Adipocyte (in vitro differentiated cells): ENCODE data around the gene C3orf52.

ENCODE experiments used
- DNase-seq: peaks from one replicate; pipeline ENCODE4 v3.0.0-alpha.2; 2015; ENCODE audit warnings: low read depth
- H3K27me3 ChIP-seq: replicated peaks from 2 replicates; pipeline ENCODE4 v1.7.0; 2013; ENCODE audit warnings: mild to moderate bottlenecking, low read length, moderate library complexity; ENCODE audit not compliant: control insufficient read depth, insufficient read depth
- H3K36me3 ChIP-seq: 2 replicates; pipeline ENCODE4 v1.7.0; 2013; ENCODE audit warnings: low read length, mild to moderate bottlenecking, moderate library complexity; ENCODE audit not compliant: control insufficient read depth, insufficient read depth, severe bottlenecking
- H3K4me1 ChIP-seq: 2 replicates; pipeline ENCODE4 v1.7.0; 2013; ENCODE audit warnings: mild to moderate bottlenecking, low read length, moderate library complexity; ENCODE audit not compliant: control insufficient read depth, insufficient read depth
- H3K4me3 ChIP-seq: 2 replicates; pipeline ENCODE4 v1.7.0; 2013; ENCODE audit warnings: mild to moderate bottlenecking, low read length, moderate library complexity
- H3K9ac ChIP-seq: 2 replicates; pipeline ENCODE4 v1.7.0; 2013; ENCODE audit warnings: mild to moderate bottlenecking, low read length, moderate library complexity
- H3K9me3 ChIP-seq: 2 replicates; pipeline ENCODE4 v1.7.0; 2013; ENCODE audit warnings: mild to moderate bottlenecking, low read length, moderate library complexity; ENCODE audit not compliant: control insufficient read depth

Gene C3orf52

DNA sequence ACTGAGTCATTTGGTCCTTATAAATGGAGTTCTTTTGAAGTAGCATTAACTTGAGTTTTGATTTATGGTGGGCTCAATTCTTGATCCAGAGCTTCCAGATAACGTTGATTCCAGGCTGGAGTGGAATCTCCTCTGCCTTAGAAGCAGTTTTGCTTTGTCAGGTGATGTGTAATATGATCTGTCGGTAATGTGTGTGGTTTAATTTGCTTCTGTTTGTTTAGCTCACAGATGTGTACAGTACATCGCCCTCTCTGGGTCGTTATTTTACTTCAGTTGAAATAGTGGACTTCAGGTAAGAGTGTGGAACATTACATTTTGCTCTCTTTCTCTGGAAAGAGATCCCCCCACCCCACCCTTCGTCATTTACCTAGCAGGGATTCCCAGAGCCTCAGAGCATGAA, 23.1 kb downstream of the C3orf52 start:
- Histone ChIP-seq H3K9me3 (no peaks in the 10 kb centered on the region), H3K27me3 (no peaks in the 10 kb centered on the region), H3K4me1 (peaks cover 6% of the 10 kb centered on the region), H3K4me3 (no peak overlapping the region), H3K36me3 (no peaks in the 10 kb centered on the region), H3K9ac (no peak overlapping the region)
- no peak for DNase-seq

DNA sequence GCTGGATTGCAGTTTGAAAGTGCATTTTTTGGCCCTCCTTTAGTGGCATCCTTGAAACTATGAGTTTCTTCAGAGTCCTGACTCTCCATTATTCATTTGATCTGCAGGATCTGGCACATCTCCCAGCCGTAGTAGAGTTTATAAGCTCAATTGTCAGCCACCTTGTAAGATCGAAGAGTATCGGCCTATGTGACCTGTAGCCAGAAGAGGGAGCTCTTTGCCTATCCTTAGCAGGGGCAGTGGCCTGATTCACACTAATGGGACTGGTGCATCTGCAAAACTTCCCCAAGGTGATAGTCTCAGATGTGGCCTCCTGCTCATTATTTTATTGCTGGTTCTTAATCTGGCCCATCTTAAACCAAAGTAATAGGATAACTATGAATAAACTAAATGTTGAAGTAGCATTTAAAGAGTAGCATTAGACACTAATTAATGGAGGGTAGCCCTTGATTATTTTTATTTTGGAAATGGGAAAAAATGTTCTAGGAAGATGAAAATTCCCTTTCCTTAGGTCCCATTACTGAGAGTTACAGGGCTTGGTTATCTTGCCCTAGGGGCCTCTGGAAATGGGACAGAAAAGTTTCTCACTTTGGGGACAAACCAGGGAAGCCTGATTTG, 25.7 kb downstream of the C3orf52 start:
- DNase-seq: peak; percentile 84
- Histone ChIP-seq H3K4me3 (no peak overlapping the region), H3K27me3 (no peaks in the 10 kb centered on the region), H3K9ac (no peak overlapping the region), H3K36me3 (no peaks in the 10 kb centered on the region), H3K4me1 (peaks cover 10% of the 10 kb centered on the region), H3K9me3 (no peaks in the 10 kb centered on the region)

DNA sequence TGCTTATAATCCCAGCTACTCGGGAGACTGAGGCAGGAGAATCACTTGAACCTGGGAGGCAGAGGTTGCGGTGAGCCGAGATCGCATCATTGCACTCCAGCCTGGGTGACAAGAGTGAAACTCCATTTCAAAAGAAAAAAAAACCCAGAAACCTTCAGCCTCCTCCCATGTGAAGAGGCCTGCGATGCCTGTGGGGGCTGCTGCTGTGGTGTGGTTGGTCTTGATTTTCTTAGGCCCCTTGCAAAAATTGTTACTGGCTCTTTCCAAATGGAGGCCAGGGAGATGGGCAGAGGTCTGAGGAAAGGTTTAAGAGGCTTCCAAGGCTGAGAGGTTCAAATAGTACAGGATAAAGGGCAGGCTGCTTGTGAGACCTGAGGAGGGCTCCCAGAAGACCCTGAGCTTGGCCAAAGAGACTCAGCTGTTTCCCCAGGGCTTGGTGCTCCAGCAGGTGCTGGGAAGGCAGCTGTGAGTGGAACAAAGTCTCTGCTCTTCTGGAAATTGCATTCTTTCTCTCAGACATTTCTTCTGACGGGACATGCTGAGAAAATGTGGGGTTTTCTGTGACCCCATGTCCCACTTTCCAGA, 28.5 kb downstream of the C3orf52 start:
- no peak overlapping the region for H3K9ac ChIP-seq
- H3K4me1 ChIP-seq: peaks cover 10% of the 10 kb centered on the region
- H3K27me3 ChIP-seq: no peaks in the 10 kb centered on the region
- no peak for DNase-seq
- H3K9me3 ChIP-seq: no peaks in the 10 kb centered on the region
- H3K4me3 ChIP-seq: no peak overlapping the region
- no peaks in the 10 kb centered on the region for H3K36me3 ChIP-seq

DNA sequence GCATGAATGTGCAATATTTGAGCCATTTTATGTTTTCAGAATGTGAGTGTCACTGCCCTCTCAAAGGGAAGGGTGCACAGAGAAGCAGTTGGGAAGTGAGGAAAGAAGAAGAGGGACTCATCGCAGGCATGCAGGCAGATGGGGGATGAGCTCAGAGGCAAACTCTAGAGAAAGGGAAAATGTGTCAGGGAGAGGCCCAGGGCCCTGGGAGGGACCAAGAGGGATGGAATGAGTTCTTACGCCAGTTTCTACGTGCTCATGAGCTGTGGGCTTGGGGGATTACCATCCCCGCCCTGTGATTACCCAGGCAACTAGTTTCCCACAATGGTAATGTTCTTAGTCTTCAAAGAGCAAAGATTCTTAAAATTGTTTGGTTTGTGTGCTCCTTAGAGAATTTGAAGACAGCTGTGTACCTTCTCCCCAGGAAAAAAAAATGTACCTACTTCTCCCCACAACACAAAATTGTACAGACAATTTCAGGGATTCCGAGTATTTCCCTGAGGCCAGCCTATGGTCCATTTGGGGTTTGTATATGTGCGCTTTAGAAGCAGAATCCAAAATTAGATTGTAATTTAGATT, 29.1 kb downstream of the C3orf52 start:
- no peaks in the 10 kb centered on the region for H3K27me3 ChIP-seq
- no peaks in the 10 kb centered on the region for H3K36me3 ChIP-seq
- H3K9ac ChIP-seq: no peak overlapping the region
- DNase-seq: no peak
- H3K9me3 ChIP-seq: no peaks in the 10 kb centered on the region
- H3K4me1 ChIP-seq: peaks cover 10% of the 10 kb centered on the region
- H3K4me3 ChIP-seq: no peak overlapping the region

DNA sequence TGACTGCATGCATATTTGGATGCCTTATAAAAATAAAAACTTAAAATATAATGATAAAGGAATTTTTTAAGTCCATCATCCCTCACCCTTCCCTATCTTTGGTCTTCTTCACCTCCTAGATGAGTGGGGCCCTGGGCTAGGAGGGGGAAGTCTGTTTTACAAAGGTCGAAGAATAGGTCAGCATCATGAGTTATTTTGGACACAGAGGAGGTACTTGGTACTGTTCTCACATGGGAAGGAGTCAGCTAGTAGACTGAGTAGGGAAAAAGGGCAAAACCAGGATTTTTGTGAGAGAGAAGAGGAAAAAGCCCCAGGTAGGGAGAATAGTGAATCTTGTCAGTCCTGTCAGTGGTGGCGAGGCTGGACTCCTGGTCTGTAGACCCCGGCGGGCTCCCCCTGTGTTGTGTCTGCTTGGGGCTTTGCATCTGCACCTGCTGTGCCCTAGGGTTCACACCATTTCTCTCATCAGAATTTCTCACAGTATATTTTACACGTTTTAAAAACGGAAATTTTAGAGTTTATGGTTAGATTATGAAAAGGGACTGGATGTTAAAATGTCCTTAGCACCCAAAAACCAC, 29.7 kb downstream of the C3orf52 start:
- no peak overlapping the region for H3K4me3 ChIP-seq
- DNase-seq: no peak
- no peaks in the 10 kb centered on the region for H3K36me3 ChIP-seq
- H3K27me3 ChIP-seq: no peaks in the 10 kb centered on the region
- no peak overlapping the region for H3K9ac ChIP-seq
- peaks cover 10% of the 10 kb centered on the region for H3K4me1 ChIP-seq
- H3K9me3 ChIP-seq: no peaks in the 10 kb centered on the region

DNA sequence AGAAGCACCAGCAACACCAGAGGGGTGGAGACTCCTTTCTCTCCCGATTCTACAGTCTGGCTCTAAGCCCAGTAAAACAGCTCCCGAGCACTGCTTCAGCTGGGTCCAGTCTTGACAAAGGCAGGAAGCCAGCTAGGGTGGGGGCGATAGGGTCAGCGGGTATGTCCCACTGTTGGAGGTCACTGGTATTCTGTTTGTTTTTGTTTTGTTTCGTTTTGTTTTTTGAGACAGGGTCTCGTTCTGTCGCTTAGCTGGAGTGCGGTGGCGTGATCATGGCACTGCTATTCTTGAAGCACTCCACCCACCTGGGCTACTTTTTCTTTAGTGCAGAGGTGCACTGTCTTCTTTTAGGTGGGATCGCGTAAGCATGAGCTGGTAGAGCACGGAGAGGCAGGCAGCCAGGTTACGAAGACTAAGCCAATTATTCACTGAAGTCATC, 30.6 kb downstream of the C3orf52 start:
- Histone ChIP-seq H3K36me3 (no peaks in the 10 kb centered on the region), H3K4me3 (no peak overlapping the region), H3K9ac (no peak overlapping the region), H3K9me3 (no peaks in the 10 kb centered on the region), H3K4me1 (peaks cover 4% of the 10 kb centered on the region), H3K27me3 (no peaks in the 10 kb centered on the region)
- no peak for DNase-seq

DNA sequence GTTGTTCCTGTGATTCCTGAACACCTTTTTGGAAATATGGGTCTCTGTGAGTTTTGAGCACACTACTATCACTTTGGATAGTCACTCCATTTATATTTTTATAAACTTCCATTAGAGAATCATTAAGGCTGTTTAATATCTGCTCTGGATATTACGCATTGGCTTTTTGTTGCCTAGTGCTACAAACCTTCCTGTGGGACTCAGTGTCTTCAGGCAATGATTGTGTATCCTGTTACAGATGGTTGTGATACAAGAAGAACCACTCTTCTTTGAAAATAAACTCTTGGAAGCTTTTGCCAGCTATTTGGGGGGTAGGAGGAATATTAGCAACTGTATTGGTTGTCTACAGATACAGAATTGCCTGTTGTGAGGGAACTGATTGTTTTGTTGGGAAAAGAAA, 31.2 kb downstream of the C3orf52 start:
- no peaks in the 10 kb centered on the region for H3K36me3 ChIP-seq
- no peaks in the 10 kb centered on the region for H3K27me3 ChIP-seq
- H3K9me3 ChIP-seq: no peaks in the 10 kb centered on the region
- no peak for DNase-seq
- H3K4me1 ChIP-seq: peaks cover 4% of the 10 kb centered on the region
- H3K4me3 ChIP-seq: no peak overlapping the region
- H3K9ac ChIP-seq: no peak overlapping the region

DNA sequence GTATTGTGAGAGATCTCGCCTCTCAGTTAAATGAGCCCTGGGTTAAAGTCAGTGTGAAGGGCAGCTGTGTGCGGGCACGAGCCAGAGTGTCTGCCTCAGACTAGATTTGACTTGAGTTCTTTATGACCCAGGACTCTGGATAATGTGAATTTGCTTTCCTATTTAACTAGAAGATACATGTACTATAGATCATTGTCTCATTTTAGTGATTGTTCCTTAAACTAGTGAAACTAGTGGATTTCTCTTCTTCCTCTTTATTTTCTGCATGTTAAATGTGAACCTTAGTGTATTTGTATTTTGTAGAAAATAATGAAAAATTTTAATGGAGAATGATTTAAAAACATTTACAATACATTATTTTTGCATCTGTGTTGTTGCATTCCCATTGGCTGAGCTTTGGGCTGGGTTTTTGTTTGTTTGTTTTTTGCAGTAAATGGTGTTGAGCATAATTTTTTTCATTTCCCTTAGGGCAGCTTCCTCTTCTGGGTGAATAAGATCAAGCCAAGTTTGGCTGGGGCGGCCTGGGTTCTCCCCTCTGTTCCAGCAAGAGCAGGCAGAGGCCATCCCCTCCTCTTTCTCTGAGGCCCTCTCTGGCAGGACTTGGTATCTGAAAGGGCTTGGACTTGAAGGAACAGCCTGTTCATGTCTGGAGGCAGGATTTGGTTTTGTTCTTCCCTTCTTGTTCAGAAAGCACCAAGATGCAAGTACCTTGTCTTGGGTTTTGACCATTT, 31.8 kb downstream of the C3orf52 start:
- H3K9me3 ChIP-seq: no peaks in the 10 kb centered on the region
- no peak for DNase-seq
- no peak overlapping the region for H3K9ac ChIP-seq
- no peak overlapping the region for H3K4me3 ChIP-seq
- no peaks in the 10 kb centered on the region for H3K27me3 ChIP-seq
- peaks cover 4% of the 10 kb centered on the region for H3K4me1 ChIP-seq
- no peaks in the 10 kb centered on the region for H3K36me3 ChIP-seq

DNA sequence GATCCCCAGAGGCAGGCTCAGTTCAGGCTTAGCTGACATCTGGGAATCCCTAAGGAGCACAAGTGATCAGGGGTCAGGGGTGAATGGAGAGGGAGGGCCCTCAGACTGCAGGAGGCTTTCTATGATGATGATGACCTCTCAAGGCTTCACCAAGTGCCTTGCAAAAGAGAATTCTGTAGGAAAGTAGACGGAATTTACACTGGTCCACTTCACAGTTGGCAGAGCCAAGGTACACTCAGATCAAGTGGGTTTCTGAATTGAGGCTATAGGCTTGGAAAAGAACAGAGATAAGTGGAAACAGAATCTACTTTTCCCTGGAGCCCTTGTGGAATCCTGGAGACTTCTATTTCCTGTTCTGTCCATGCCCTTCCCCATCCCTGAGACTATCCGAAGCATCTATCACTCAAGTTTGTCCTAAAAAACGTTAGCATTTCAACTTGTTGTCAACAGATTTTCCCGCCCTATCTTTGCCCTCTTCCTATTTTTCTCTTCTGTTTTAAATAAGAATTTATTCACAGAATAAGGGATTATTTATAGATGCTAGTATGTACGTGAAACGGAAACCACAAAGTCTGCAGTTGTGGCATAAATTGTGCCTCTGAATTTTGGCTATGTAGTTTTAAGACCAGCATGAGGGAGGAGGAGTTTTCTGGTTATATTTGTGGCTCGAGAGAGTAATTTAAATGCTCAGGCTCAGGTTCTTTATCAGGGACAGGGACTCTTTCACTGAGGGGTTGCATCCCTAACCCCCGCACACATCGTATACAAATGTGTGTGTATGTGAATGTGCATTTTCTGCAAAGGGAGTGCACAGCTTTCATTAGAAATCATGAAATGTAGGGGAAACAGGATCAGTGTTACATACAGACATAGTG, 34.0 kb downstream of the C3orf52 start:
- Histone ChIP-seq H3K9me3 (no peaks in the 10 kb centered on the region), H3K4me1 (peaks cover under 1% of the 10 kb centered on the region), H3K9ac (no peak overlapping the region), H3K27me3 (no peaks in the 10 kb centered on the region), H3K36me3 (no peaks in the 10 kb centered on the region), H3K4me3 (no peak overlapping the region)
- no peak for DNase-seq

DNA sequence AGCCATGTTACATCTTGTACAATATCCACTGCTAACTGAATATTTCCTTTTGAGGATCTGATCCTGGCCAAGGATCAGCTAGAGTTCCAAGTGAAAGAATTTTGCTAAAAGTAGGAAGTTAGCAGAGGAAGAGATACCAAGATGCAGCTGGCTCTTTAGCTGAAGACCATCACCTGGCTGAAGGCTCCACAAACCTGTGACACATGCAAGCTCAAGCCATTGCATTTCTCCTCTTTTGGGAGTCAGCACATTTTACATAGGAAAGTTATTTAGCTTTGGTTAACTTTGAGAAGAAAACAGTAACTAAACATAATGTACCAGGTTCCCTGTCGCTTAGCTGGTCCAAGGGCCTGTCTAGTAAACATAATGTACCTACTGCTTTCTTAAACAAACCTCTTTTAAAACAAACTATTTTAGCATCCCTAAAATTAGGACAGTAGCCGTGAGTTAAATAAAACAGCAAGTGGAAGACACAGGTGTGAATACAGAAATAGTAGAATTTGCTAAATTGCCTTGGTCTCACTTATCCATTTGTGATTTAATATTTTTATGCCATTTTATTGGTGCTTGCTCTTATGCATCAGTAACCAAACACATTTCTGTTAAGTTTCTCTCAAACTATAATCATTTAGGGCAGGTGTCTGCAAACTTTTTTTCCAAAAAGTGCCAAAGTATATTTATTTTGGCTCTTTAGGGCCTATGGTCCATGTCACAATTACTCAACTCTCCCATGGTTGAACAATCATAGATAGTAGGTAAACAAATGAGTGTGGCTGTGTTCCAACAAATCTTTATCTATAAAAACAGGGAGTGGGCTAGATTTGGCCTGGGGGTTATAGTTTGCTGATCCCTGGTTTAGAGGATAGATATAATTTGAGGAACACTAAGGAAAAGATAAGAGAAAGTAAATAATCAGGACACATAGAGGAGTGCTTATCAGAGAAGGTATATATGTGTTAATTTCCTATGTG, 35.7 kb downstream of the C3orf52 start:
- H3K4me3 ChIP-seq: no peak overlapping the region
- DNase-seq: no peak
- H3K9me3 ChIP-seq: no peaks in the 10 kb centered on the region
- no peaks in the 10 kb centered on the region for H3K27me3 ChIP-seq
- peaks cover 7% of the 10 kb centered on the region for H3K4me1 ChIP-seq
- no peak overlapping the region for H3K9ac ChIP-seq
- H3K36me3 ChIP-seq: no peaks in the 10 kb centered on the region
